SHP77 treated with DMSO at 0.1 percent for 48 hours (cell line): ENCODE data around the gene SPECC1L.

Source experiments
- DNase-seq: peaks from one replicate; lab custom pipeline; 2025; lab: John Stamatoyannopoulos, UW

SPECC1L gene

DNA sequence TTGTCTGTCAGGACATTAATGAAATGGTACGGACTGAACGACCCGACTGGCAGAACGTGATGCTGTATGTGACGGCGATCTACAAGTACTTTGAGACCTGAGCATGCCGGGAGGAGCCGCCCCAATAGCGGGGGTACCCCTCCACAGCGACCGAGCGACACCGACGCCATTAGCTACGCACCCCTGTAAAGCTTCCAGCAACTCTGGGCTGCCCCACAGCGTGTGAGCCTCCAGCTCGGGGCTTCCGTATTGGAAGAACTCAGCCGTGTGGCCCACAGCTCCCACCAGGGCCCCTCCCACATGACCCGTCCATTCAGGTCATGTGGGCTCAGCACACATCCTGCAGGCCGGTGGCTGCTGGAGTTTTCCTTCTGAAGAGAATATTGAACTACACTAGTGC is 143.9 kb downstream of the SPECC1L start:
- DNase-seq: no peak

DNA sequence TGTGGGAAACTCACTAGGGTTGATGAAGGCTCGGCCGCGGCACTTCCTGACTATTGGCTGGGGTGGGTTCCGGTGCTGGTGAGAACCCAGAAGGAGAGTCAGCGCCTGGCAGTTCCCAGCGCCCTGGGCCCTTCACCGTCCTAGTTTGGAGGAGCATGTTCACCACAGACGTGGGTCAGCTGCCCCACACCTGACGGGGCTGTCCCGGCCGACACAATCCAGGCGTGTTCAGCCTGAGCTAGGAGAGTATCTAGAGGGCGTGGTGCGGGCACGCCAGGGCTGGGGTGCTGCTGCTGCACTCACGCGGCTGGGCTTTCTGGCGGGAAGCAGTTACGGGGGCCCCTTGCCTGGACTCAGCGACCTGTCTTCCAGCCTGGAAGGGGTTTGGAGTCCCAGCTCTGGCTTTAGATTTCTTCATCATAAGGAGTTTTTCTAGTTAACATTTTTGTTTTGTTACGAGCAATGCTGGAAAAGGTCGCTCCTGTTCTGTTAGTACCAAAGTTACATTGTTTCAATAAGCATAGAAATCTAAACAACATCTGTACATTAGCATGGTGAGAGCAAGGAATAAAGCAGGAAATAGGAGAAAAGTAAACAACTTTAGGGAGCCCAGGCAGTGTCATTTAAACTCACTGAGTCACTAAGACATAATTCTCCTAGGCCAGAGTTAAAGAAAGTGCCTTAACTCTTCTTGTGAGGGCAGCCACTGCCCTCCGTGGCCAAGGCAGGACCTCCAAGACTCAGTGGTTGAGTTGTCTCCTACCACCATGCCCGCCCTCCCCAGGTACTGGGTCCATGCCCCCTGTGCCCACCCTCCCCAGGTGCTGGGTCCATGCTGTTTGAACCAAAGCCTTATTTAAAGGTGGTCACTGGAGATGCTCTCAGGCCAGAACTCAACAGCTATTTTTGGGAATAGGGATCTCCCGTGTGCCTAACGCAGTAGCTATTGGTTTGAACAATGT is 144.6 kb downstream of the SPECC1L start:
- no peak for DNase-seq

DNA sequence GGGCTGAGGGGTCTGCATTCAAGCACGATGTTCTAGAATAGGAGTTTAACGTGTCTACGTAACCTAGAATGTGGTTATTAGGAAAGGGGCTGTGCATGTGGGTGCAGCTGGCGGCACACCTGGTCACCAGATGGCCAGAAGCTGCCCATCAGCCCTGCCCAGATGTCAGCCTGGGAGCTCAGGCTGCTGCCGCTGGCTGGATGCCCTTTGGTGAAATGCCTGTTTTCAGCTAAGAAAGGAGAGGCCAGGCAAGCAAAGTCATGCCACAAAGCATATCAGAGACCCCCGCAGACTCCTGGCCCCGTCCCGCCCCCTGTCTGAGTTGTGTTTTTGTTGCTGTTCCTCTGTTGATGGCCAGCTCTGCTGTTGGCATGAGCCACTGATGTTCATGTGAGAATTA is 145.5 kb downstream of the SPECC1L start:
- DNase-seq: no peak

DNA sequence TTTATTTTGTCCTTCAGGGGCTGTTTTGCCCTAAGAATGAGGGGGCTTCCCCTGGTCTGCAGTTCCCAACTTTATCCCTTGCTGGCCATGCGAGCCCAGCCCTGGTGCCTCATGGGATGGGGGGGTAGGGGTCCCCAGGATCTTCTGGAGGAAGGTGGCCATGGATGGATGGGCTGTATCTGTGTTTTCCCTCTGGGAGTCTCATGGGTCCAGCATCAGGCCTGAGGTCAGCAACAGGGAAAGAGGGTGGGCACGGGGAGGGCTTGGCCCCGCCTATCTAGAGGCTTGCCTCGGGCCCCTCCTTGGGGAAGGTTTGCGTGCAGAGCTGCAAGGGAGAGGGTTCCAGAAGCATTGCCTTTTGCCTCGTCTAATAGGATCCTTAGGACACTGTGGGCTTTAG is 146.0 kb downstream of the SPECC1L start:
- no peak for DNase-seq

DNA sequence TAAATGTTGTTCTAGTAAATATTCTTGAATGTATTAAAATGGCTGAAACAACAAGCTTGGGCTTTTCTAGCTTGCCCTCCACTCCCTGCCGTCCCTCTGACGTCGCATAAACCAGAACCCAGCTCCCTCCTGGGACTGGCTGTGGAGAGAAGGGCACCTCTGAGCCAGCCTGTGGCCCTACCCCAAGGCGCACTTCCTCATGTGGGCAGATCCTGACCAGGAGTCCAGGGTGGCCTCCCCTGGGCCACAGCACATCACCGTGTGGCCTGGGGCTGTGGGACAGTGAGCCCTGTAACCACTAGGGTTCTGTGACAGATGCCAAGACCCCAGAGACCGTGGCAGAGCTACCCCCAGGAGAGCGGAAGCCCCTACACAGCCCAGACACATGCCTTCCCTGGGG is 146.6 kb downstream of the SPECC1L start:
- DNase-seq: no peak

DNA sequence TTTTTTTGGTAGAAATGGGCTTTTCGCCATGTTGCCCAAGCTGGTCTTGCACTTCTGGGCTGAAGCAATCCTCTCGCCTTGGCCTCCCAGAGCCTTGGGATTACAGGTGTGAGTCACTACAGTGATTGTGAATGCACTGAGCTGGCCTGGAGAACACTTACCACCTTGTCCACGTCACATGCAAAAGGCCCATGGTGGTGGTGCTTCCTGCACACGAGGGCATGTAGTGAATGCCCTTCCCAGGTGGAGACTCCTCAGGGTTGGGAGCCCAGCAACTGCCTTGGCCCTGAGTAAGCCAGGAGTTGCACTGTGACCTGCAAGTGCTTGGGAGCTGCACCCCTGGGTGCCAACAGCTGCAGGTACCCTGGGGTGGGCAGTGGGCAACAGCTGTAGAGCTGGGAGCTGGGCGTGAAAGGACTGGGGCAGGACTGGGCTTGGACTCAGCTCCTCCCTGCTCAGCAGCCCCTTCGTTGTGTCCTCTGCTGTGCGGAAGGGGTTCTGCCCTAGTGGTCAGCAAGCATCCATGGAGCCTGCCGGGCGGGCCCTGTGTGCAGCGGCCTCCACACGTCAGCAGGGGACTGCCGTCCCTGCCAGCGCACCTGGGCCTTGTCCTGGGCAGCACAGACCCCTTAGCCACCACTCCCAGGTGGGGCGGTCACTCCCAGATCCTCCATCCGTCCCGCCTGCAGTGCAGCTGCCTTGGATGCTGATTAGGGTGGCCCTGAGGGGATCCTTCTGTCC is 147.4 kb downstream of the SPECC1L start:
- DNase-seq: no peak

DNA sequence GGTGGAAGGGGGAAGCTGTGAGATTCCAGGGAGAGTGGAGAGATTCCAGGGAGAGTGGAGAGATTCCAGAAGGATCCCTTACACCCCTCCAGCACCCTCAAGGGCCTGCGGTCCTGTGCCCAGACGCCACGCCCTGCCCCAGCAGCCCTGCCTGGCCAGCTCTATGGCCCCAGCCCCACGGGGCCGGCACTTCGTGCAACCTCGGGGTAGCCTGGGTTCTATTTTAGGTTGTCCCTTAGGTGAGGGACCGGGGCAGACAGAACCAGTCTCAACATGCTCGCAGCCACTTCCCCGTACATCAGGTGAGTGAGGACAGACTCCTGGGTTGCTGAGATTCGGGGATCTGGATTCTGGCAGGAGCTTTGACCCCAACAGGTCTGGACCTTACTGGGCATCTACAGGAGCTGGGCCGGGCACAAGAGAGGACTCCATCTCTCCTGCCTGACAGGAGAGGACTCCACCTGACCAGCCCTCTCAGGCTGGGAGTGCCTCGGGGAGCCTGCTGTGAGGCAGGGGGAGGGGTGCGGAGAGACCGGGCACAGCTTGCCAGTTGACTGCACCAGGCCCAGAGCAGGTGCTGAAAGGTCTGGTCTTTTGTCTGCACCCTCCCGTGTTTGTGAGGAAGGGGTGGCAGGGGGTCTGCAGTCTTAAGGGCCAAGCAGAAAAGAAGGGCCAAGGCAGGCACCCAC is 148.3 kb downstream of the SPECC1L start:
- peak; percentile 35 for DNase-seq

DNA sequence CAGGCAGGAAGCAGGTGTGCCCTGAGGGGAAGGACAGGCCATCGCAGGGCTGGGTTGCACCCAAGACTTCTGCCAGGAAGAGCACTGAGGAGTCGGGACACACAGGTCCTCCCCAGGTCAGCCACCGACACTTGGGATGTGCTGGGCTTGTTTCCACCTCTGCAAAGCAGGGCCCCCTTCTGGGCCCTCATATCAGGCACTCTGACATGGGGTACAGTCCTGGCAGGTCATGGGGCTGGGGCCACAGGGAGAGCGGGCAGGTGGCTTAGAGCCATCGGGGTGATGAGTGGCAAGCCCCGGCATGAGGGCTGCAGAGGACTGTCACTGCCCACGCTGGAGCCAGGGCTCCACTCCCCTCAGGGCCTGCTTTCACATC is 148.8 kb downstream of the SPECC1L start:
- no peak for DNase-seq

DNA sequence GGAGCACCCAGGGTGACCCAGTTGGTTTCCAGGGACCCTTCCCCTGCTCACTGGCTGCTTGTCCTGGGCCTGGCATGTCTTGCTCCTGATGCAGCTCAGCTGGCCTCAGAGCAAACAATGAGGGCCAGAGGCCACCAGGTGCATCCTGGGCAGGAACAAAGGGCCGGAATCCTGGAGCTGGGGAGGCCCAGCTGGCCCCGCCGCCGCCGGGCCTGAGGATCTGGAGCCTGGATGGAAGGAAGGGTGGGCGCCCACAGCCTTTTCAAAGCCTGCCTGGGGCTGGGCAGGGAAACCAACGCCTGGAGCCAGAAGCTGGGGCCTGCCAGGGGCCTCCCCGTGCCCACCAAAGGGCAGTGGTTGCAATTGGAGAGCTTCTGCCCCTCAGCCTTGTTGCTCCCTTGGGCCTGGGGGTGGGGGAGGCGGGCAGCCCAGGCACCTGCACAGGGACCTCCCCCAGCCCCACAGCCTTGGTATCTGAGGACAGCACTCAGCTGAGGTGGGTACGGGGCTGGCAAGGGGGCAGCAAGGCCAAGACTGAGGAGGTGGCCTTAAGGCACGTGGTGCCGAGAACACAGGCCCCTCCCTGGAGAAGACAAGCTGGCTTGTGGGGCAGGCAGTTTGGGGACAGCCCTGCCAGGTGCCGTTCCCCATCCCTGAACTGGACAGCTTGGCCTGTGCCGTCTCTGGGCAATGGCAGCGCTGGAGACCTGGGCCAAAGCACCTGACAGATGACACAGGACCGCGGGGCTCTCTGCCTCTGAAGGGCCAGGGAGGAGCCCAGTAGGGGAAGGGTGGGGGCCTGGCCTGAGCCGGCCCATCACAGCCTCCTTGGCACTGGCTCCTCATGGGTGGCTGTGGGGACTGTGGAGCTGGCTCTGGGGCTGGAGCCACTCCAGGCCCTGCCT is 149.7 kb downstream of the SPECC1L start:
- DNase-seq: peak; percentile 41

DNA sequence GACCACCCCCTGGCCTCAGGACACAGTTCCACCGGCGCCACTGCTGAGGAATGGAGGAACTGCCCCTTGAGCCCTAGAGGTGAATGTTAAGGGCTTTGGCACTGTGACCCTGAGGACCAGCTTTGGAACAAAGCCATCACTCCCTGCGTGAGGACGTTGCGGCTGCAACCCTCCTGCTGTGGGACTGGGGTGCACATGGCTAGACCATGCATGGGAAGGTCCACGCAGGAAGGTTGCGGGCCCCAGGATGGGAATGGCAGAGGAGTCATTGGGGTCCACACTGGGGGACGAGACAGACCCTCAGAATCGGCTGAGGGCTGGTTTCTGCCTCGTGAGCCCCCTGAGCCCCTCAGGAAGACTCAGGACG is 150.3 kb downstream of the SPECC1L start:
- no peak for DNase-seq

DNA sequence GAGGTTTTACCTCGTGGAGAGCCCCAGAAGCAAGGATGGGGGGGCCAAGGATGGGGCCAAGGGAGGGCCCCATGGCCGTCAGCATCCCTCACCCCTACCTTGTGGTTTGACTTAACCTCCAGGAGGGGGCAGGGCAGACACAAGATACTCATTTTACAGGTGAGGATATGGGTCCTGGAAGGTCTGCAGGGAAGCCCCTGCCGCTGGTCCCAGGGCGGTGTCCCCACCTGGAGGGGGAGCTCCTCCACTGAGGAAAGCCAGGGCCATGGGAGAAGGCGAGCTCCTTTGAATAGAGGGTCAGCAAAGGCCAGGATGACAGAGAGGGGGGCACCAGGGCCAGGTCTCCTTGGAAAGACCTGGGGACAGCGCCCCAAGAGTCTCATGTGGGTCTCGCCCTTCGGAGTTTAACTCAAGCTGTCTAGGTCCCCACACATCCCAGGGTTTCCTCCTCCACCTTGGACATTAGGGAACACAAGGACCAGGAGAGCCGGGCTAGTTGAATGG is 150.8 kb downstream of the SPECC1L start:
- DNase-seq: no peak

DNA sequence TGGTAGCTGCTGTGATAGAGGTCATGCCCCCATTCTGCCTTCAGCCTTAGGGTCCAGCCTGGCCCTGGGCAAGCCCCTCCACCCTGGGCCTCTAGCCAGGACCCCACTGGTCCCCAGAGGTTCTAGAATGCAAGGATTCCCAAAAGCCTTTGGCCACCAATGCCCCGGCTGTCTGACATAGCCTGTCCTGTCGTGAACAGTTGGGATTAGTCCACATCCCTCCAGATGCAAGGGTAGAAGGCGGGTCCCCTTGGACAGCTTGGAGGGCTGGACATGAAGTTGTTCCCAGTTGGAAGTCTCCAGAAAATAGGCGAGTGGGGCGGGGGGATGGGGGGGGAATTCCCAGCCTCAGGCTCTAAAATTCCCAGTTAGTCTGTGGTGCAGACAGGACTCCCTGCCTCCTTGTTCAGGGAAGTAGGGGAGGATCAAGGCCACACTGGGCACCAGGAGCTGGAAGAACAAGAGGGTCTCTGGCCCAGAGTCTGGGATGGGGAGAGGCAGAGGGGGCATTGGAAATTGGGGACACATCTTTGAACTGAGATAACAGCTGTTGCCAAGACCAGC is 151.6 kb downstream of the SPECC1L start:
- DNase-seq: no peak

DNA sequence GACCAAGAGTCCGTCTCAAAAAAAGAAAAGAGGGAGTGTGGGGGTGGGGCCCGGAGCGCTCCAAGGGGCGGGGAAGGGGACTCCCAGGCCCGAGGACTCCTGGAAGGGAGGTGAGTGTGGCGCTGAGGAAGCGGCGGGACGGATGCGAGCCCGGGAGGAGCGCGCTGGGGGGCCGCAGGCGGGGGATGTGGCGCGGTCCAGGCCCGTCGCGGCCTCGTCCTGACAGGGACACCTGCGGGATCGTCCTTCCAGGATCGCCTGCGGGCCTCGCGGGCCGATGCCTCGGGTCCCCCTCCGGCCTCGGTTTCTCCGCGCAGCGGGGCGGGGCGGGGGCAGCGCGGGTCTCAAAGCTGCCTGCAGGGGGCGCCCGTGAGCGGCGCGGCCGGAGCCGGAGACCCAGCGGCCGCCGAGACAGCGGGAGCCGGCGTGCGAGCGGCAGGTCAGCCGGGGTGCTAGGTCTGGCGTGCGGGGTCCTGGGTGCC is 152.9 kb downstream of the SPECC1L start:
- no peak for DNase-seq

DNA sequence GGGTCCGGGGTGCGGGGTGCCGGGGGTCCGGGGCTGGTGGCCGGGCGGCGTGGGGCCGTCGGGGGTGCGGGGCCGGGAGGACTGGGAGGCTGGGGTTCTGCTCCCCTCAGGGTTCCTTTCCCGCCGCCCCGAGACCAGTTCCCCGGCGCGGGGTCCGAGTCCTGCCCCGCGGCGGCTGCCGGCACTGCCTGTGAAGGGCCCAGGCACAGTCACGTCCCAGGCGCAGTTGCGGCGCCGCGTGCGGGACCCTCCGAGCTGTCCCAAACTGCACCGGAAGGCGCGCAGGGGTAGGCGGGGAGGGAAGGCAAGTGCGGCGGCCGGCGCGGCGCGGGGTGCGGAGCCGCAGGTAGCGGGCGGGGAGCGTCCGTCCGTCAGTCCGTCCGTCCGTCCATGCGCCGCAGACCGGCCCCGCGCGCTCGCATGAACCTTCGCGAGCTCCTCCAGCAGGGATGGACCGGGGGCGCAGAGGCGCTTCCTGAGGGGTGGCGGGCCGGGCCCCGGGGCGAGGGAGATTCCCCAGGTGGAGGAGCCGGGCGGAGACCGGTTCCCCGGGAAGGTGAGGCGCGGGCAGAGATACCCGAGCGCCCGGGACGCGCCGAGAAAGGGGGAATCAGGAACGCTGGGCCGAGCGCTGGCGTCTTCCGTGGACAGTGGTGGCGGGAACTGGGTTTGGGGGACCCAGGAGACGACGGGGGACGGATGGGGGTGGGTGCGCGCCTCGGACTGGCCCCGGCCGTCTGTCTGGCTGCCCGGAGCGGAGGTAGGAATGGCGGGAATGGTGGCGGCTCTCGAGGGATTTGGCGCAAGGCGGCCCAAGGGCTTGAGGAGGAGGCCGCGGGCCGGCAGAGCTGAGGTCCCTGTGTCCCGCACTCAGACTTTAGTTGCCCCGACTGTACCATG is 153.6 kb downstream of the SPECC1L start:
- no peak for DNase-seq

DNA sequence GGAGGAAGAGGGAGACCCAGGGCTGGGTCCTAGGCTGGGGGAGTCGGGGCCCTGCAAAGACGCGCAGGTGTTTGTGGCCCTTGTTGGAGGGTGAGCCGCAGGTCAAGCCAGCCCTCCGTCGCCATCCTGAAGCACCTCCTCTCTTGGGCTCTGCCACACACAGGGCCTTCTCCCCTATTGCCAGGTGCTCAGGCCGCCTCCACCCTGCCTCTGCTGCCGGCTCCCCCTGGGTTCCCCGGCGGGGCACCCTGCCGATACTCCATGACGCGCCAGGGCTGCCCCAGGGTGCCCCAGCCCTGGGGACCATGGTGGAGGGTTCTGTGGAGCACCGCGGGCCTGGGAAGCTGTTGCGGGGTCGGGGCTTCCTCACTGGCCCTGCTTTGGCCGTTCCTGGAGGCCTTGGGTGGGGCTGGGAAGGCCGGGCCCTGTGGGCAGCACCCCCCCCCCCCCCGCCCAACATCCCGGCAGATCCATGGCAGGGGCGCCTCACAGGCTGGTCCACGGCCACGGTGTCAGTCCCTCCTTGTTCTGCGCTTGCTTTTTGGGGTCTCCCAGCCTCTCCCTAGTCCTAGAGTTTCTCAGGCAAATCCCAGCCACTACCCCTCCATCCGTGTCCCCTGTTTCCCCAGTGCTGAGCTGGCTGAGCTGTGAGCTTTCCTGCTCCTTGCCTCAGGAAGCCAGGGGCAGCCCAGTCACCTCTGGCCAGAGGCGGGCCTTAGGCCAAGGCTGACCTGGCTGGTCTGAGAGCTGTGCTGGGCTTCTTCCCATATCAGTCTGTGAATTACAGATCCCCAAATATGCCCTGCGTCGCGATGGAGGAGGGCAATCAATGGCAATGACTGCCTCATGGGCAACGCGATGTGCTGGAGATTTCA is 154.5 kb downstream of the SPECC1L start:
- DNase-seq: no peak

DNA sequence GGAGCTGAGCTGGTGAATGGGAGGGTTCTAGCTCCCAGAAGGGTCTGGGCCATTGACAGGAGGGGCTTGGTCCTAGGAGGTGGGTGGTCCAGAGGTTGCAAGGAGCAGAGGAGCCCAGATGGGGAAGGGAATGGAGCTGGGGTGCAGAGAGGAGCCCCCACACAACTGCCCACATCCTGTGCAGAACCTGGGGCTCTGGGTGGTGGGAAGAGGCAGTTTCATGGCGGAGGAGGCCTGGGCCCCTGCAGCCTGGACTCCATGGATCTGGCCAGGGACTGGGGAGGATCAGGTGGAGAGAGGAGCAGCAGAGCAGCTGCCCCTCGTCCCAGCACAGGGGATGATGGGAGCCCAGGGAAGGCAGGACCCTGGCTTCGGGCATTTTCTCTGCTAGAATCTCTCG is 155.8 kb downstream of the SPECC1L start:
- no peak for DNase-seq

DNA sequence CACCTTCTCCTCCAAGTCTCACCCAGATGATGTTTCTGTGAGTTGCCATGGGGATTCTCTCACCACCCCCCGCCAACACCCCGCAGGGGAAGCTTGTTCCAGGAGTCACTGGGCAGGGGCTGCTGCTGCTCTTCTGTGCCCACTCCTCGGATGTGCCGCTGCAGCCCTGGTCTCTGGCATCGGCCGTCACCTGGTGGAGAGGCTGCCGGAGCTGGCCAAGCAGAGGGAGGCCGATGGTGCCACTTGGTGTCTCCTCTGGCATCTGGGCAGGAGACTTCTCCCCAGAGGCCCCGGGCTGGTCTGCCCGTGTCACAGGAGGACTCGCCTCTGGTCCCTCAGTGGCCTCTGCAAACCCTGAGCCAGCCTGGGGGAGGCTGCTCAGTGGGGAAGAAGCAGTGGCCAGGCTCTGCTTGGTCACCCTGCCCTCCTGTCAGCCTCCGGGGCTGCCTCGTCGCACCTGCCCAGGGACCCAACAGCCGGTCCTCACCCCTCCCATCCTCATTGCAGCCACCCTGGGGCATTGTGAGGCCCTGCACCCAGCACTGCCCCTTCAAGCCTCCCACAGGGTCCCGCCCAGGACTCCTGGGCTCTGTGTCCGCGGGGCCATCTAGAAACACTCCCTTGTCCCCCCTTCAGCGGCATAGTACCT is 156.3 kb downstream of the SPECC1L start:
- DNase-seq: no peak

DNA sequence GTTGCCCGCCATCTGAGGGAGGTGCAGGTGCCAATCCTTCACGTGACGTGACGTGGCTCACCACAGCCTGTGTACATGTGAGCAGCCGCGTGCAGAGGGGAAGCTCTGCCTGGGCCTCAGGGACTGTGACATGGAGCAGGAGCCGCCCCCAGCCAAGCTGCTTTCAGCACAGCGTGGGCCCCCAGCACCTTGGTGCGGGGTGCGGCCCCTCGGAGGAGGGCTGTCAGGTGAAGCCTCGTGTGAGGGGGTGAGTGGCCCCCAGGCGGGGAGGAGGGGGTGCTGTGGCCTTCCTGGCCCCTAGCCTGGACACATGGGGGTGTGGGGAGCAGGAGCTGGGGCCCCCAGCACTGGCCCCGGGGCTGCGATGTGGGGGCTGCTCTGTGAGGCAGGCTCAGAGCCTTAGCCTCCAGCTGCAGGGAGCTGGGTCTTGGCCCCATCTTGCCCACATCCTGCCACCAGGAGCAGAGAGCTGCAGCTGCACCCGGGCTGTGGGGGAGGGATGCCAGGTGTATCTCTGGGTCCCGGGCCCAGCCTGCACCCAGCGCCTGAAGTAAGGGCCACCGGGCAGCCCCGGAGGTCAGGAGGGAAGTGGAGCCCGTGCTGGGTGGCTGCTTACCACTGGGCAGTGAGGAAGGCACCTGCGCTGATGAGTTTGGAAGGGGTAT is 157.0 kb downstream of the SPECC1L start, which contains the start of gene ADORA2A:
ADORA2A (plus strand) TSS at position 100 of the 665 bp plus-strand sequence. CDS start 5,806 bp downstream, outside the sequence.
- DNase-seq: no peak
